ENCODE results near the gene TEX51.

Gene TEX51

DNA sequence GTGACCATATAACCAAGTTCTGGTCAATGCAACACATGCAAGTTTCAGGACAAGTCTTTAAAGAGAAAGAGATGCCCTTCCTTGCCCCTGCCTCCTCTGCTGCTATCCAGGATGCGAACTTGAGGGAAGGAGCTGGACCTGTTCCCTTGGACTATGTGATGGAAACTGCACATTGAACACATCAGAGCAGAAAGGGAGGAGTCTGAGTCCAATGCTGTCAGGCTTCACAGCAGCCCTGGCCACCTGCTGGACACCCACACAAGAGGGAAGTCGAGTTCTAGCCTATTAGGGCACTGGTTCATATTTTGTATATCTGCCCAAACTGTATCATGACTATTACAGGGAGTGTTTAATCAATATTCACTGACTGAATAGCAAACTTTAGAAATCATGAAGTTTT is 38.3 kb upstream of the TEX51 start:
- Histone ChIP-seq H3K9ac (ENCODE audit: insufficient read length, low read depth) (no peak overlapping the region), H3K36me3 (ENCODE audit: insufficient read depth, insufficient read length, low read length) (no peaks in the 10 kb centered on the region), H3K4me1 (ENCODE audit: insufficient read depth, insufficient read length) (no peaks in the 10 kb centered on the region), H3K4me3 (ENCODE audit: insufficient read length, low read depth) (no peak overlapping the region), H3K27me3 (ENCODE audit: insufficient read depth, insufficient read length) (no peaks in the 10 kb centered on the region), H3K9me3 (ENCODE audit: insufficient read depth, low read length) (peaks cover 6% of the 10 kb centered on the region; the same call in 1 of the 2 replicates)
- TF ChIP-seq ZNF274 (IDR thresholded peaks at IDR 0.05; ENCODE audit: low read depth, low read length), result no peak
- TF ChIP-seq SUZ12 (IDR thresholded peaks at IDR 0.05; ENCODE audit: extremely low read depth, insufficient read depth, insufficient read length), result no peak
- TF ChIP-seq YY1 (IDR thresholded peaks at IDR 0.05; ENCODE audit: insufficient read depth, insufficient read length), result no peak
- no peak for DNase-seq (ENCODE audit: low read depth, low spot score)

DNA sequence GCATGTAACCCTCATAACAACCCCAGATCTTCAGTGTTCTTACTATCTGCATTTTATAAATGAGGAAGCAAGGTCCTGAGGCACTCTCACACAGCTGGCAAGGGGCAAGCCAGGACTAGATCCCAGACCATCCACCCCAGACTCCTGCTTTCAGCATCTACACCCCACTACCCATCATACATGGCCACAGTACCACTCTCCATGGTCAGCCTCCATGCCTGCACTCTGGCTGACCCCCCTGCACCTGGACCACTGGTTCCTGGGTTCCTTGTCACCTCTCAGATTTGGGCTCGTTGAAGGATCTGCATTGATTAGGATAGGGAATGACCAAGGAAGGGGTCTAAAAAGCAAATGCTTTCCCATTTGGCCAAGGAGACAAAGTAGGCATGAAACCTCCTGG is 36.0 kb upstream of the TEX51 start:
- TF ChIP-seq ZNF274 (IDR thresholded peaks at IDR 0.05; ENCODE audit: low read depth, low read length), result no peak
- TF ChIP-seq SUZ12 (IDR thresholded peaks at IDR 0.05; ENCODE audit: extremely low read depth, insufficient read depth, insufficient read length), result no peak
- no peak for TF ChIP-seq YY1 (IDR thresholded peaks at IDR 0.05; ENCODE audit: insufficient read depth, insufficient read length)
- H3K4me3 ChIP-seq (ENCODE audit: insufficient read length, low read depth), result no peak overlapping the region

DNA sequence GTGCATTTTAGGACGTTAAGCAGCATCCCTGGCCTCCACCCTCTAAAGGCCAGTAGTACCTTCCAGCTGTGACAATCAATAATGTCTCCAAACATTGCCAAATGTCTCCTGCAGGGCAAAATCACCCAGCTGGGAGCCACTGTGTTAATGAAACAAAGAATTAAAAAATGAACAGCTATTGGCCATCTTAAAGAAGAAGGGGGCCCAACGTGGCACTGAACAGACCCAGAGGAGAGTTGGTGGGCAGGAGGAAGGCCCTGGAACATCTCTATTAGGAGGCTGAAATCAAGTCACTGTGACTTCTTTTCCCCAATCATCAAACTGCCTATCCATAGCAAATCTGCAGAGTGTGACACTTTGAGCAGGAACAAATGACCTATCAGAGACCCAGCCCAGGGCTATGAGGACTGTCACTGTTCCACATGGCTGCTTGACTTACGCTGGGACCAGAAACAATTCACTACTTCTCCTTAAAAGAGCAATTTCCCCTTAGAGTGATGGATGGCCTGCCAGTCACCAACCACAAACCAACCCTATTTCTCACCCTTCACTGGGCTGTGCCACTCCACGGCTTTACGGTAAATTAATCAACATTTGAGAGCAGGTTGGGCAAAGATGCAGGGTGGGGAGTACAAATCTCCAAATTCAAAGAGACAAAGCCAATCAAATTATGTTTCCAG is 35.2 kb upstream of the TEX51 start:
- Histone ChIP-seq H3K4me3 (ENCODE audit: insufficient read length, low read depth) (no peak overlapping the region), H3K27me3 (ENCODE audit: insufficient read depth, insufficient read length) (no peaks in the 10 kb centered on the region), H3K36me3 (ENCODE audit: insufficient read depth, insufficient read length, low read length) (no peaks in the 10 kb centered on the region), H3K9me3 (ENCODE audit: insufficient read depth, low read length) (peaks cover 12% of the 10 kb centered on the region; the same call in 1 of the 2 replicates), H3K9ac (ENCODE audit: insufficient read length, low read depth) (no peak overlapping the region), H3K4me1 (ENCODE audit: insufficient read depth, insufficient read length) (no peaks in the 10 kb centered on the region)
- no peak for DNase-seq (ENCODE audit: low read depth, low spot score)
- no peak for TF ChIP-seq ZNF274 (IDR thresholded peaks at IDR 0.05; ENCODE audit: low read depth, low read length)
- no peak for TF ChIP-seq SUZ12 (IDR thresholded peaks at IDR 0.05; ENCODE audit: extremely low read depth, insufficient read depth, insufficient read length)
- TF ChIP-seq YY1 (IDR thresholded peaks at IDR 0.05; ENCODE audit: insufficient read depth, insufficient read length), result no peak

More for the DNA sequence above, 36.0 kb upstream of the TEX51 start:
- Histone ChIP-seq H3K9me3 (ENCODE audit: insufficient read depth, low read length) (peaks cover 12% of the 10 kb centered on the region; the same call in 1 of the 2 replicates), H3K36me3 (ENCODE audit: insufficient read depth, insufficient read length, low read length) (no peaks in the 10 kb centered on the region), H3K4me1 (ENCODE audit: insufficient read depth, insufficient read length) (no peaks in the 10 kb centered on the region), H3K27me3 (ENCODE audit: insufficient read depth, insufficient read length) (no peaks in the 10 kb centered on the region), H3K9ac (ENCODE audit: insufficient read length, low read depth) (no peak overlapping the region)
- DNase-seq (ENCODE audit: low read depth, low spot score), result no peak

DNA sequence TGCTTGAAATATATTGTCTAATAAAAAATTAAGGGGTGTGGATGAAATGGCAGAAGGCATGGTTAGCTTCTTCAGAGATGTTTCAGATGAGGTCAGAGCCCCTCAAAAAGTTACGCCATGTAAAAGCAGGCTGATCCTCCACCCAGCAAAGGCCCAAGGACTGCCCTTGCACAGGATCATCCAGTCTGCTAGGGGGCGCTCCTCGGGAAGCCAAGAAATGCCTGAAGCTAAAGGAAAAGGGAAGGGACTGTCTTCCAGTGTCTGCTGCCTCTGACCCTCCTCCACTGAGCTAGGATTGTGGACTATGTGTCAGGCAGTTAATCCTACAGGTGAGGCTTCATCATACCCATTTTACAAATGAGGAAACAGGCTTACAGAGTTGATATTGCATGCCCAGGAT is 33.8 kb upstream of the TEX51 start:
- TF ChIP-seq YY1 (IDR thresholded peaks at IDR 0.05; ENCODE audit: insufficient read depth, insufficient read length), result no peak
- TF ChIP-seq SUZ12 (IDR thresholded peaks at IDR 0.05; ENCODE audit: extremely low read depth, insufficient read depth, insufficient read length), result no peak
- TF ChIP-seq ZNF274 (IDR thresholded peaks at IDR 0.05; ENCODE audit: low read depth, low read length), result no peak
- no peaks in the 10 kb centered on the region for H3K27me3 ChIP-seq (ENCODE audit: insufficient read depth, insufficient read length)
- DNase-seq (ENCODE audit: low read depth, low spot score), result no peak
- no peaks in the 10 kb centered on the region for H3K36me3 ChIP-seq (ENCODE audit: insufficient read depth, insufficient read length, low read length)
- no peak overlapping the region for H3K4me3 ChIP-seq (ENCODE audit: insufficient read length, low read depth)
- no peak overlapping the region for H3K9ac ChIP-seq (ENCODE audit: insufficient read length, low read depth)
- H3K4me1 ChIP-seq (ENCODE audit: insufficient read depth, insufficient read length), result no peaks in the 10 kb centered on the region
- H3K9me3 ChIP-seq (ENCODE audit: insufficient read depth, low read length), result peaks cover 12% of the 10 kb centered on the region; the same call in 1 of the 2 replicates

DNA sequence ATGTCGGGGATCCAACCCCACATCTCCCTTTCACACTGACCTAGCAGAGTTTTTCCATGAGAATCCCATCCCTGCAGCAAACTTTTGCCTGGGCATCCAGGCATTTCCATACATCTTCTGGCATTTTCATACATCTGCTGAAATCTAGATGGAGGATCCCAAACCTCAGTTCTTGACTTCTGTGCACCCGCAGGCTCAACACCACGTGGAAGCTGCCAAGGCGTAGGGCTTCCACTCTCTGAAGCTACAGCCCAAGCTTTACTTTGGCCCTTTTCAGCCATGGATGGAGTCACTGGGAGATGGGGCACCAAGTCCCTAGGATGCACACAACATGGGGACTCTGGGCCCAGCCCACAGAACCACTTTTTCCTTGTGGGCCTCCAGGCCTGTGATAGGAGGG is 32.2 kb upstream of the TEX51 start:
- no peaks in the 10 kb centered on the region for H3K4me1 ChIP-seq (ENCODE audit: insufficient read depth, insufficient read length)
- H3K9me3 ChIP-seq (ENCODE audit: insufficient read depth, low read length), result peaks cover 12% of the 10 kb centered on the region; the same call in 1 of the 2 replicates
- no peaks in the 10 kb centered on the region for H3K36me3 ChIP-seq (ENCODE audit: insufficient read depth, insufficient read length, low read length)
- H3K27me3 ChIP-seq (ENCODE audit: insufficient read depth, insufficient read length), result no peaks in the 10 kb centered on the region
- DNase-seq (ENCODE audit: low read depth, low spot score), result no peak
- H3K9ac ChIP-seq (ENCODE audit: insufficient read length, low read depth), result no peak overlapping the region
- H3K4me3 ChIP-seq (ENCODE audit: insufficient read length, low read depth), result no peak overlapping the region
- no peak for TF ChIP-seq YY1 (IDR thresholded peaks at IDR 0.05; ENCODE audit: insufficient read depth, insufficient read length)
- TF ChIP-seq SUZ12 (IDR thresholded peaks at IDR 0.05; ENCODE audit: extremely low read depth, insufficient read depth, insufficient read length), result no peak
- TF ChIP-seq ZNF274 (IDR thresholded peaks at IDR 0.05; ENCODE audit: low read depth, low read length), result no peak

DNA sequence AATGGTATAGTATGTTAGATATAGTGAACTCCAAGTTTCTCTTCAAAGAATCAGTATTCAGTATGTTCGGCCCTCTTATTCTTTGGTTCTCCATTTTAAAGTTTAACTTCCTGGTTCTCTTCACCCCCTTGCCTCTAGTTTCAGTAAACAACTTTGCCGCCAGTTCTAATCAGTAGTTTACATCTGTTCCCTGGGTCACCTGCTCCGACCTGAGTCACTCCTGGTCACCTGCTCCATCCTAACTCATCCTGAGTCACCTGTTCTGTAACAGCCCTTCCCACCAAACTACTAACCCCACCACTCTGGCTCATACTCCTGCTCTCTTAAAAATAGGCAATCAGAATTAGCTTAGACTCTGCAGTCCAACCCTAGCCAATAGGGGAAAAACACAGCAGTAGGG is 23.7 kb upstream of the TEX51 start:
- Histone ChIP-seq H3K4me1 (ENCODE audit: insufficient read depth, insufficient read length) (no peaks in the 10 kb centered on the region), H3K9ac (ENCODE audit: insufficient read length, low read depth) (no peak overlapping the region), H3K36me3 (ENCODE audit: insufficient read depth, insufficient read length, low read length) (no peaks in the 10 kb centered on the region), H3K27me3 (ENCODE audit: insufficient read depth, insufficient read length) (no peaks in the 10 kb centered on the region), H3K9me3 (ENCODE audit: insufficient read depth, low read length) (peaks cover 23% of the 10 kb centered on the region), H3K4me3 (ENCODE audit: insufficient read length, low read depth) (no peak overlapping the region)
- TF ChIP-seq YY1 (IDR thresholded peaks at IDR 0.05; ENCODE audit: insufficient read depth, insufficient read length), result no peak
- no peak for TF ChIP-seq ZNF274 (IDR thresholded peaks at IDR 0.05; ENCODE audit: low read depth, low read length)
- TF ChIP-seq SUZ12 (IDR thresholded peaks at IDR 0.05; ENCODE audit: extremely low read depth, insufficient read depth, insufficient read length), result no peak
- DNase-seq (ENCODE audit: low read depth, low spot score), result no peak

DNA sequence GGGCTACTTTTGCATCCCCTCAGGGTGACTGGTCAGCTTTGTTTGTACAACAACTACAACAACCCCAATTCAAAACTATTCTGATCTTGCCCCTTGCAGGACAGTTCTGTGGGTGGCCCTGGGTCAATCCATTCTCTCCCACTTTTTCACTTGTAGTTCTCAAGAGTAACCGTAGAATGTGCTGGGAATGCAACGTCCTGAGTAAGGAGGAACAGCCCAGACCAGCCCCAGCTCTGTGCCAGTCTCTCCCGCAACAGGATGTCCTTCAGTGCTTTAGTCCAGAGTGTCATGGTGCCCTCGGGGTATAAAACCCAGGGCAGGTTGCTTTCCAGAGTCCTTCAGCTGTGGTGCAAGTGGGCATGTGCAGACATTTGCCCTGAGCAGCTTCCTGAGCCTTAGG is 22.1 kb upstream of the TEX51 start:
- H3K4me3 ChIP-seq (ENCODE audit: insufficient read length, low read depth), result no peak overlapping the region
- no peak for DNase-seq (ENCODE audit: low read depth, low spot score)
- H3K36me3 ChIP-seq (ENCODE audit: insufficient read depth, insufficient read length, low read length), result no peaks in the 10 kb centered on the region
- no peak overlapping the region for H3K9ac ChIP-seq (ENCODE audit: insufficient read length, low read depth)
- peaks cover 23% of the 10 kb centered on the region for H3K9me3 ChIP-seq (ENCODE audit: insufficient read depth, low read length)
- TF ChIP-seq YY1 (IDR thresholded peaks at IDR 0.05; ENCODE audit: insufficient read depth, insufficient read length) (no peak), SUZ12 (IDR thresholded peaks at IDR 0.05; ENCODE audit: extremely low read depth, insufficient read depth, insufficient read length) (no peak), ZNF274 (IDR thresholded peaks at IDR 0.05; ENCODE audit: low read depth, low read length) (no peak)
- no peaks in the 10 kb centered on the region for H3K27me3 ChIP-seq (ENCODE audit: insufficient read depth, insufficient read length)
- H3K4me1 ChIP-seq (ENCODE audit: insufficient read depth, insufficient read length), result no peaks in the 10 kb centered on the region

Data from NT2/D1 (cell line).